Measurements from ENCODE around the gene RAET1L. TPM values are rescaled to one million over a fixed set of nuclear protein-coding genes. Genes with fewer than 3 reads are reported as not detected.

Gene RAET1L
- total and polyA plus RNA-seq, 2 donors (not counting 3 experiments of a cell fraction or from before 2014, with no cell fraction given) = not detected

GRCh38 chr6:150002710-150003109 lies 22.6 kb downstream of the RAET1L start:
- Histone ChIP-seq H3K9ac (replicated peaks; ENCODE audit: extremely low read depth, insufficient read depth, low read length) (no peak overlapping the region), H3K27ac (ENCODE audit: insufficient read depth, low read depth, low read length) (no peak overlapping the region), H3K9me3 (replicated peaks; ENCODE audit: control insufficient read depth, insufficient read depth, low read length) (no peaks in the 10 kb centered on the region), H3K9me1 (replicated peaks; ENCODE audit: control insufficient read depth, extremely low read depth, insufficient read depth, low read length) (no peaks in the 10 kb centered on the region), H3K4me1 (ENCODE audit: control insufficient read depth, extremely low read depth, insufficient read depth, low read length) (peaks cover 2% of the 10 kb centered on the region), H4K20me1 (replicated peaks; ENCODE audit: control insufficient read depth, extremely low read depth, insufficient read depth, low read length) (no peaks in the 10 kb centered on the region), H3K4me2 (ENCODE audit: insufficient read depth, low read length) (no peak overlapping the region), H3K79me2 (ENCODE audit: control insufficient read depth, insufficient read depth, low read length) (no peaks in the 10 kb centered on the region), H3K27me3 (ENCODE audit: control insufficient read depth in 2 of 2, insufficient read depth in 2 of 2, low read length in 2 of 2) (peaks cover 0 to 3% of the 10 kb centered on the region in 2 experiments), H3K4me3 (replicated peaks in 1 of 3; ENCODE audit: insufficient read depth in 1 of 3, low read depth in 1 of 3, low read length in 3 of 3) (no peak overlapping the region), H3K36me3 (ENCODE audit: control insufficient read depth in 2 of 2, extremely low read depth in 1 of 2, insufficient read depth in 2 of 2, low read length in 2 of 2) (no peaks in the 10 kb centered on the region), H2AFZ (ENCODE audit: low read depth, low read length) (no peak overlapping the region)
- DNase-seq (ENCODE audit: low read depth, low spot score) (no peak), FAIRE-seq (no peak)
- intact Hi-C loops (cut with micrococcal nuclease) = no loop called here
- CTCF ChIA-PET = no interaction called here
- no TSS peak for BruUV-seq (replicated peaks)
- POLR2A ChIA-PET = no interaction called here
- TF ChIP-seq POLR2AphosphoS5 (IDR thresholded peaks at IDR 0.05; ENCODE audit: insufficient read depth, low read depth, low read length) = no peak
- no peak for TF ChIP-seq POLR2A (IDR thresholded peaks at IDR 0.05; ENCODE audit: low read depth, low read length)
- TF ChIP-seq CTCF (IDR thresholded peaks at IDR 0.05; ENCODE audit: extremely low read depth in 1 of 2, insufficient read depth in 1 of 2, low read depth in 1 of 2, low read length in 2 of 2) = no peak
- TF ChIP-seq MYC (IDR thresholded peaks at IDR 0.05; ENCODE audit: low read depth, low read length) = no peak
- TF ChIP-seq FOS (IDR thresholded peaks at IDR 0.05; ENCODE audit: borderline replicate concordance, insufficient read depth, low read length) = no peak
- TF ChIP-seq MAX (IDR thresholded peaks at IDR 0.05; ENCODE audit: insufficient read depth, insufficient read length) = no peak
- no peak for TF ChIP-seq GATA2 (IDR thresholded peaks at IDR 0.05; ENCODE audit: insufficient read depth, insufficient read length, low read depth, low read length)
- no peak for TF ChIP-seq EZH2 (IDR thresholded peaks at IDR 0.05; ENCODE audit: borderline replicate concordance, low read depth, low read length, severe bottlenecking)
- TF ChIP-seq JUN (IDR thresholded peaks at IDR 0.05; ENCODE audit: borderline replicate concordance, insufficient read depth, insufficient read length, low read depth) = no peak
- dilution Hi-C loops (cut with MboI; ENCODE audit: extremely low pct_ligation_motif_present, low sequenced_read_pairs) = no loop called here
